ENCODE measurements around the gene CHAT. TPM values are rescaled to one million over a fixed set of nuclear protein-coding genes. Genes with fewer than 3 reads are reported as not detected.

The CHAT gene
- polyA plus RNA-seq, 4 donors, result 0.15 to 0.85 (median 0.81) TPM; not detected in 1

DNA sequence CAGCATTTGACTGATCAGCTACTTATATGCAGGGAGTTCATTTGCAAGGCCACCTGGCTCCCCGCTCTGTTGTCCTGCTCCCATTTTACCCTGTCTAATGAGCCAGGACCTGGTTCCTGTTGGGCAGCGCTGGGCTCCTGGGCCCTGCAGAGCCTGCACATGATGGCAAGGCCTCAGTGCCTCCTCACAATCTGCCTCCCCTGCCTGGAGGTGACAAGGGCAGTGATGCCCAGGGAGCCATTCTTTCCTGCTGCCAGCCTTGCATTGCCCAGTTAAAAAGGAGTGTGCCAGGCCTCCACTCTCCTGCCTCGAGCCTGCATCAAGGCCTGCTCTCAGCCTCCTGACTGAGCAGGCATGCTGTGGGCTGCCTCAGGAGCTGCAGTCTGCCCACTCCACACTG, 28.5 kb downstream of the CHAT start:
- WGBS, 3 donors, result 86 to 89% (median 87%) methylated on average over 3 of the region's 3 CpGs
- no peaks in the 10 kb centered on the region for H3K9me3 ChIP-seq (ENCODE audit: control insufficient read depth in 2 of 2, insufficient read depth in 1 of 2, low read depth in 1 of 2, low read length in 1 of 2)
- DNase-seq (no peak), FAIRE-seq (no peak)
- peaks cover 0 to 9% (median 0%) of the 10 kb centered on the region in 3 donors for H3K27me3 ChIP-seq (ENCODE audit: control insufficient read depth in 3 of 3, insufficient read depth in 3 of 3, low read length in 3 of 3)
- no peaks in the 10 kb centered on the region for H3K36me3 ChIP-seq (ENCODE audit: control insufficient read depth in 3 of 3, insufficient read depth in 2 of 3, low read depth in 1 of 3, low read length in 3 of 3)
- H3K4me3 ChIP-seq (ENCODE audit: low read depth in 1 of 3, low read length in 3 of 3), result no peak overlapping the region
- H3K4me1 ChIP-seq (ENCODE audit: control insufficient read depth in 3 of 3, insufficient read depth in 2 of 3, low read depth in 1 of 3, low read length in 2 of 3), result no peaks in the 10 kb centered on the region
- H3K27ac ChIP-seq (ENCODE audit: low read depth in 1 of 3, low read length in 2 of 3), result no peak overlapping the region

DNA sequence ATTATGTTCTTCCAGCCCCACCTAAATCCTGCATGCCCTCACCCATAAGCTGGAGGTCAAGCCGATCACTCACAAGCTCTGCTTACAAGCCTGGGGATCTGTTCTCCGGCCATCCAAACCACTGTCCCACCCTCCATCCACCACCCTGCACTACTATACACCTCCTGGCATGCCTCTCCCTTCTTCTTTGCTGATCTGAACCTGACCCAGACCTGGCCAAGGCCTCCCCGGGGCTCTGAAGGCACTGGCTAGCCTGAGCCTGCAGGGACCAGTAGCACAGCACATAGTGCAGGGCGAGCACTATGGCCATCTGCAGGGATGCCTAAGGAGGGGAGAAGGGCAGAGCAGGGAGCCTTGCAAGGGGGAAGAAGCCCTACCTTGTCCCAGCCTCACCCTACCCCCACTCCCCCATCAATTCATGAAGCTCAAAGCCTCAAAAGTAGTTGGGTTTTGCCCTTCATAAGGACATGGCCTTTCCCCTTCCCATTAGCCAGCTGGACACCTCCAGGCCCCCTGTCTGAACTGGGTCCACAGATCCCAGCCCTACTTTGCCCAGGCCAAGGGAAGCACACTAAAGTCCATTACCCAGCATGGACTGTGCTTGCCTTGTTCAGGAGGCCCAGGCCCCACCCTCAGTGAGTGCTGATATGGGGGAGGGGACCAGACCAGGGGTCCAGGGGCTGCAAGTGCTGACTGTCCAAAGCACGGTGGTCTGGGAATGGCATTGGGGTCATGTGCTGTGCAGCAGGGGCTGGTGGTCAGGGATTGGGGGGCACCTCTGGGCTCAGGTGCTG, 29.6 kb downstream of the CHAT start:
- Histone ChIP-seq H3K4me1 (ENCODE audit: control insufficient read depth in 3 of 3, insufficient read depth in 2 of 3, low read depth in 1 of 3, low read length in 2 of 3) (no peaks in the 10 kb centered on the region), H3K9me3 (ENCODE audit: control insufficient read depth in 2 of 2, insufficient read depth in 1 of 2, low read depth in 1 of 2, low read length in 1 of 2) (no peaks in the 10 kb centered on the region), H3K27ac (ENCODE audit: low read depth in 1 of 3, low read length in 2 of 3) (no peak overlapping the region), H3K36me3 (ENCODE audit: control insufficient read depth in 3 of 3, insufficient read depth in 2 of 3, low read depth in 1 of 3, low read length in 3 of 3) (no peaks in the 10 kb centered on the region), H3K4me3 (ENCODE audit: low read depth in 1 of 3, low read length in 3 of 3) (no peak overlapping the region), H3K27me3 (ENCODE audit: control insufficient read depth in 3 of 3, insufficient read depth in 3 of 3, low read length in 3 of 3) (peaks cover 0 to 7% (median 0%) of the 10 kb centered on the region in 3 donors)
- no peak for FAIRE-seq
- no peak for DNase-seq
- 80 to 90% (median 84%) methylated on average over 5 of the region's 5 CpGs for WGBS, 3 donors

DNA sequence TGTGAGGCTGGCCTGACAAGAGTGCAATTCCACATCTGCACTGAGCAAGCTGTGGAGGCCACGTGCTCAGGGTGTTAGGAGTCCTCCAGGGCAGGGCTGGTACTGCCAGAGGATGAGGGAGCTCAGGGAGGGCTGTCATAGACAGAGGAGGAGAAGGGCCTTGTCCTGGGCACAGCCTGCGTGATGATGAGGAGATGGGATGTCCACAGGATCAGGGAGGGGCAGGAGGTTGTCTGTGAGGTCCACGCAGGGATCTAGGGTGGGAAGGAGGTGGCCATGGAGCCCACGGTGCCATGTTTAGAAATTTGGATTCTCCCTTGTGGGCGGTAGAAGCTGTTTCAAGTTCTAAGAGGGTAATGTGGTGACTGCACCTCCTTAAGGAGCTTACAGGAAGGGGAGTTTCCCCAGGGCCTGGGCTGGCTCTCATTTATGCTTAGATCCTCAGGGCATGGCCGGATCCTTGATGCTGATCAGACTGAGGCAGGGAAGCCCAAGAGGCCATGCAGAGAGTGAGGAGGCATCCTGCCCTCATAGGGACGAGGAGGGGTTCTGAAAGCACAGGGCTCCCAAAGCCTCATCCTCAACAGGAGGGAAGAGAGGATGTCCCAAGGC, 30.3 kb downstream of the CHAT start:
- Histone ChIP-seq H3K36me3 (ENCODE audit: control insufficient read depth in 3 of 3, insufficient read depth in 2 of 3, low read depth in 1 of 3, low read length in 3 of 3) (no peaks in the 10 kb centered on the region), H3K9me3 (ENCODE audit: control insufficient read depth in 2 of 2, insufficient read depth in 1 of 2, low read depth in 1 of 2, low read length in 1 of 2) (no peaks in the 10 kb centered on the region), H3K4me3 (ENCODE audit: low read depth in 1 of 3, low read length in 3 of 3) (no peak overlapping the region), H3K27ac (ENCODE audit: low read depth in 1 of 3, low read length in 2 of 3) (no peak overlapping the region), H3K27me3 (ENCODE audit: control insufficient read depth in 3 of 3, insufficient read depth in 3 of 3, low read length in 3 of 3) (peaks cover 0 to 7% (median 2%) of the 10 kb centered on the region in 3 donors), H3K4me1 (ENCODE audit: control insufficient read depth in 3 of 3, insufficient read depth in 2 of 3, low read depth in 1 of 3, low read length in 2 of 3) (no peaks in the 10 kb centered on the region)
- FAIRE-seq, result no peak
- DNase-seq, result no peak
- 71 to 79% (median 75%) methylated on average over 7 of the region's 7 CpGs for WGBS, 3 donors

DNA sequence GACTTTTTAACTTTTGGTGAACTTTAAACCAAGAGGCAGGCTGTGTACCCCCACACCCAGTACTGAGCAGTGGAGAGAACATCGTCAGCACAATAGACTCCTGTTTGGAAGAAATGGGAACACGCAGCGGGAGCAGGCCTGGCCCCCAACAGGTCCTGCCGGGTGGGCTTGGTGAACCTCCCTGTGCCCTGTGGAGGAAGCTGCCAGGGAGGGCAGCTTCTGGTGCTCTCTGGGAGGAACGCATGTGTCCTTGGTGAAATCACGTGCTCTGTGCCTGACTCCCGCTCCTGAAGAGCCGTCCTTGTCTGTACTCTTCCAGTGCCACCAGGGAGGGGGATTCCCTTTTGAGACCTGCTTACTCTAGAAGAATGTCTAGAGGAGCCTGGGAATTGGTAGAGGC, 31.6 kb downstream of the CHAT start:
- H3K4me3 ChIP-seq (ENCODE audit: low read depth in 1 of 3, low read length in 3 of 3), result no peak overlapping the region
- DNase-seq (no peak), FAIRE-seq (no peak)
- no peaks in the 10 kb centered on the region for H3K4me1 ChIP-seq (ENCODE audit: control insufficient read depth in 3 of 3, insufficient read depth in 2 of 3, low read depth in 1 of 3, low read length in 2 of 3)
- H3K36me3 ChIP-seq (ENCODE audit: control insufficient read depth in 3 of 3, insufficient read depth in 2 of 3, low read depth in 1 of 3, low read length in 3 of 3), result no peaks in the 10 kb centered on the region
- H3K27me3 ChIP-seq (ENCODE audit: control insufficient read depth in 3 of 3, insufficient read depth in 3 of 3, low read length in 3 of 3), result peaks cover 0 to 2% (median 1%) of the 10 kb centered on the region in 3 donors
- 77 to 88% (median 85%) methylated on average over 8 of the region's 8 CpGs for WGBS, 3 donors
- H3K9me3 ChIP-seq (ENCODE audit: control insufficient read depth in 2 of 2, insufficient read depth in 1 of 2, low read depth in 1 of 2, low read length in 1 of 2), result no peaks in the 10 kb centered on the region
- H3K27ac ChIP-seq (ENCODE audit: low read depth in 1 of 3, low read length in 2 of 3), result no peak overlapping the region

DNA sequence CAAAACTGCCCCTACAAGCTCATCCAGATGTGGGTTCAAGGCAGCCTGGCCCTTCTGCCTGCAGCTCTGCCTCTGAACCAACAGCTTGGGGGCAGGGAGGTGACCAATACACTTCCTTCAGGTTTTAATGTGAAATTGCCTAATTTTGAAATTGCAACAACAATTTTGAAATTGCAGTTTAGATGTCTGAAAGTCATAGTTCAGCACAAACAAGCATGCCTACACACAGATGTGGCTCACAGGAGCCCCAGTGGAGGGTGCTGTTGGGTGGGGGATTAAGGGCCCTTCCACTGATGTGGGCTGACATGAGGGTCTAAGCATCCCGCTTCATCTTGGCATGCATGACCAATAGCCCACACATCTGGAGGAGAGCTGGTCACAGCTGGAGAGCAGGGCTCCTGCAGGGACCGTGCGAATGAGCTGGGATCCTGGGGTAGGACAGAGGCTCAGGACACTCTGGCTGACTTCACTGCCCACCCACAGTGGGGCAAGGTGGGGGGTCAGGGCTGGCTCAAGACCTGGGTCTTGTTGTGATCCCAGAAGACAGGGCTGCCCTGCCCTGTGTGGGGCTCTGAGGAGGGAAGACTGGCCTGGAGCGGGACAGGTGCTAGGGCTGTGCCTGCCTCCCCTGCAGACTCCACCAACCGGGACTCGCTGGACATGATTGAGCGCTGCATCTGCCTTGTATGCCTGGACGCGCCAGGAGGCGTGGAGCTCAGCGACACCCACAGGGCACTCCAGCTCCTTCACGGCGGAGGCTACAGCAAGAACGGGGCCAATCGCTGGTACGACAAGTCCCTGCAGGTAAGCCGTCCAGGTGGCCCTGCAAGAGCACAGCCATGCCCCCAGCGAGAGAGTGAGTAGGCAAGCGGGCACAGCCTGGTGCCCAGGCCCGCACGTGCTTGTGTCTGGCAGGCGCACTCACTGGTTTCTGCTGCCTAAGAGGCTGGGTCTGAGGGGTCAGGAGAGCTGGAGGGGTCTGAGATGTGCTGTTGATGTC, 32.3 kb downstream of the CHAT start:
- Histone ChIP-seq H3K36me3 (ENCODE audit: control insufficient read depth in 3 of 3, insufficient read depth in 2 of 3, low read depth in 1 of 3, low read length in 3 of 3) (no peaks in the 10 kb centered on the region), H3K27me3 (ENCODE audit: control insufficient read depth in 3 of 3, insufficient read depth in 3 of 3, low read length in 3 of 3) (peaks cover 0 to 2% (median 0%) of the 10 kb centered on the region in 3 donors), H3K9me3 (ENCODE audit: control insufficient read depth in 2 of 2, insufficient read depth in 1 of 2, low read depth in 1 of 2, low read length in 1 of 2) (no peaks in the 10 kb centered on the region), H3K4me3 (ENCODE audit: low read depth in 1 of 3, low read length in 3 of 3) (no peak overlapping the region), H3K4me1 (ENCODE audit: control insufficient read depth in 3 of 3, insufficient read depth in 2 of 3, low read depth in 1 of 3, low read length in 2 of 3) (peaks cover 0 to under 1% (median 0%) of the 10 kb centered on the region in 3 donors), H3K27ac (ENCODE audit: low read depth in 1 of 3, low read length in 2 of 3) (no peak overlapping the region)
- no peak for FAIRE-seq
- no peak for DNase-seq
- 88 to 93% (median 92%) methylated on average over 22 of the region's 22 CpGs for WGBS, 3 donors

DNA sequence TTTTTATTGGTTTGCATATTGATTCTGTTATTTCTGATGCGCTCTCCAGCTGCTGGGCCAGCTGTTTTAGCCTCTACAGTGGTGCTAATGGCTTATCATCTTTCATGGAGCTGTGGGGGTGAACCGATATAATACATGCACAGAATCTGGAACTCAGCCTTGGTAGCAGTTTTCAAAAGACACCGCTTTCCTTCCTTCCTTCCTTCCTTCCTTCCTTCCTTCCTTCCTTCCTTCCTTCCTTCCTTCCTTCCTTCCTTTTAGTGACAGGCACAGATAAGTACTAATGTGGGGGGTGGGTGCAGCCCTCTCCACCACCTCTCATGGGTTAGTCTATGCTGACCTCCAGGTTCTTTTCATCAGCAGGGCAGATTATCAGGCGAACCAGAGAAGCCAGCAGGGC, 33.7 kb downstream of the CHAT start:
- H3K27ac ChIP-seq (ENCODE audit: low read depth in 1 of 3, low read length in 2 of 3), result no peak overlapping the region
- peaks cover 0 to 13% (median under 1%) of the 10 kb centered on the region in 3 donors for H3K4me1 ChIP-seq (ENCODE audit: control insufficient read depth in 3 of 3, insufficient read depth in 2 of 3, low read depth in 1 of 3, low read length in 2 of 3)
- no peak for DNase-seq
- H3K9me3 ChIP-seq (ENCODE audit: control insufficient read depth in 2 of 2, insufficient read depth in 1 of 2, low read depth in 1 of 2, low read length in 1 of 2), result no peaks in the 10 kb centered on the region
- H3K27me3 ChIP-seq (ENCODE audit: control insufficient read depth in 3 of 3, insufficient read depth in 3 of 3, low read length in 3 of 3), result peaks cover 0 to 2% (median 0%) of the 10 kb centered on the region in 3 donors
- WGBS, 3 donors, result 83 to 89% (median 88%) methylated on average over 4 of the region's 4 CpGs
- FAIRE-seq, result no peak
- H3K36me3 ChIP-seq (ENCODE audit: control insufficient read depth in 3 of 3, insufficient read depth in 2 of 3, low read depth in 1 of 3, low read length in 3 of 3), result no peaks in the 10 kb centered on the region
- no peak overlapping the region for H3K4me3 ChIP-seq (ENCODE audit: low read depth in 1 of 3, low read length in 3 of 3)

DNA sequence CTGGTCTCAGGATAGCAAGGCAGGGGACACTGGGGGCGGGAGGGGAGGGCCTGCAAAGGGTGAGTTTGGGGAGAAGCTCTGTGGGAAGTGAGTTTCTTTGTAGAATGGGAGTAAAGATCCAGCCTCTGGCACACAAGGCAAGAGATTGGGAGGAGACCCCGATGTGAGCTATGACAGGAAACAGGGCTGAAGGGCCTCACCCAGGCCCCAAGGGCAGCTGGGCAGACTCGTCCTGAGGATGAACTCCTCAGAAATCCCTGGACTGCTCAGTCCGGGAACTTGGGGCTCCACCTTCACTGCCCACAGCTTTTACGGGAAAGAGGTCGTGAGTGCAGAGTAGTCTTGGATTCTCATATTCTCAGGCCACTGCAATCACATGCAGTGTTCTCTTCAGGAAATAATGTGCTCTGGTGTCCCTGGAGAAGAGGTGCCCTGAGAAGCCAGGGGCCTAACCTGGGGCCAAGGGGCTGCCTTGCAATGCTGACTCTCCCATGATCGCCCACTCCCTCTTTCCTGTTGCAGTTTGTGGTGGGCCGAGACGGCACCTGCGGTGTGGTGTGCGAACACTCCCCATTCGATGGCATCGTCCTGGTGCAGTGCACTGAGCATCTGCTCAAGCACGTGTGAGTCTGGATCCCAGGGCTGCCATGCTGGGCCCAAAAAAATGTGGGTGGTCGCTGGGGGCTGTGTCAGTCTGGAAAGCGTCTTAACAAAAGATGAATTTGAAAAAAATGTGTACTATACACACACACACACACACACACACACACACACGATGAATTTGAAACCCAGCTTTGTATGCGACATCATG, 34.4 kb downstream of the CHAT start:
- no peak for DNase-seq
- Histone ChIP-seq H3K27ac (ENCODE audit: low read depth in 1 of 3, low read length in 2 of 3) (no peak overlapping the region), H3K4me3 (ENCODE audit: low read depth in 1 of 3, low read length in 3 of 3) (no peak overlapping the region), H3K36me3 (ENCODE audit: control insufficient read depth in 3 of 3, insufficient read depth in 2 of 3, low read depth in 1 of 3, low read length in 3 of 3) (no peaks in the 10 kb centered on the region), H3K27me3 (ENCODE audit: control insufficient read depth in 3 of 3, insufficient read depth in 3 of 3, low read length in 3 of 3) (peaks cover 0 to 2% (median 0%) of the 10 kb centered on the region in 3 donors), H3K9me3 (ENCODE audit: control insufficient read depth in 2 of 2, insufficient read depth in 1 of 2, low read depth in 1 of 2, low read length in 1 of 2) (no peaks in the 10 kb centered on the region), H3K4me1 (ENCODE audit: control insufficient read depth in 3 of 3, insufficient read depth in 2 of 3, low read depth in 1 of 3, low read length in 2 of 3) (peaks cover 0 to 19% (median 3%) of the 10 kb centered on the region in 3 donors)
- no peak for FAIRE-seq
- WGBS, 3 donors, result 74 to 83% (median 75%) methylated on average over 18 of the region's 18 CpGs
